OCI-LY1 (cell line): Measurements from ENCODE around the gene CAPN12.

Source experiments
- CTCF ChIP-seq: fragments of 200-600 bp; sonication (generic), shearing (Covaris generic); IDR thresholded peaks from 2 replicates; pipeline ENCODE4 v1.5.1; 2017; ENCODE audit warnings: mild to moderate bottlenecking, antibody characterized with exemption, low read length, moderate library complexity, mixed read lengths
- EZH2 ChIP-seq: fragments of 200-600 bp; sonication (generic), shearing (Covaris generic); IDR thresholded peaks from 2 replicates; pipeline ENCODE4 v1.8.0; 2017; ENCODE audit warnings: borderline replicate concordance, mixed run types, mild to moderate bottlenecking, antibody characterized with exemption, low read length, moderate library complexity, mixed read lengths

DNA sequence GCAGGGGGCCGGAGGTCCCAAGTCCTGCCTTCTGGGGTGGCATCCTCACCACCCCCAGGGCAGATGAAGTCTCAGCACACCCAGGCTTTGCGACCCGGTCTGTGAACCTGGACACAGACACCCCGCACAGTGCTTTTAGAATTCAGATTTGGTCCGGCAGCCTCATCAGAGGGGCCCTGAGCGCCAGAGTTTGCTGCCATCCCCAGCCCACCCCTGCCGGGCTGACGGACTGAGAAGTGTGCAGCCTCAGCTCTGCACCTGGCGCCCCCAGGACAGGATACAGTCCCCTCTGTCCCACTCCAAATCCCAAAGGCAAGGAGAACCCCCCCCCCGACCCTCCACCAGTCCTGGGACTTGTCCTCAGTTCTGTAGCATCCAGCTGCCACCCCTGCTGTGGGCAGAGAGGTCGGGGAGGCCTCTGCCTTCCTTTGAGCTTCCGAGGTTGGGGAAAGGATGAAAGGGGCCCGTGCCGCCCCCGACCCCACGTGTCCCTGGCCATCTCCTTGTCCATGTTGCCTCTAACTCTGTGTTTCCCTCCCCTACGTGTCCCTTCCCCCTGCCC is 16.9 kb downstream of the CAPN12 start:
- TF ChIP-seq CTCF: no peak
- TF ChIP-seq EZH2: no peak
